HG03520 (cell line): ENCODE measurements around the gene XYLB.

ENCODE experiments used
- ATAC-seq: cut with Tn5 transposase; IDR thresholded peaks from one replicate; pipeline ENCODE4 v1.9.1; 2021; ENCODE audit warnings: mild to moderate bottlenecking, moderate library complexity; ENCODE audit not compliant: unreplicated experiment

XYLB gene

DNA sequence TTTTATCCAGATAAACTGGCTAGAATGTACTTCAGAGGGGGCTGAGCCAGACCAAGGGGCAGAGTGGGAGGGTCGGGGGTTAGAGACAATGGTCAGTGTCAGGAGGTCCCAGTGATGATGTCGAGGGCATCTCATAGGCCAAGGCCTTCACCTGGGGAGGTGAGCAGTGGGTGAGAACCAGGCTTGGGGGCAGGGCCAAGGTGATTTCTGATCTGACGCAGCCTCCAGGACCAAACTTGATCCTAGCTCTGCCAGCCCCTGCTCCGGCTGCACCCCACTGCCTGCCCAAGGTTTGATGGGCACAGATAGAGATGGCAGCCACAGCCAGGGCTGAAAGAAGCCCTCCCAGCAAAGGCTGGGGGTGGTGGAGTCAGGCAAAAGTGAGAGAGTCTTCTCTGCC, 14.9 kb downstream of the XYLB start:
- no peak for ATAC-seq

DNA sequence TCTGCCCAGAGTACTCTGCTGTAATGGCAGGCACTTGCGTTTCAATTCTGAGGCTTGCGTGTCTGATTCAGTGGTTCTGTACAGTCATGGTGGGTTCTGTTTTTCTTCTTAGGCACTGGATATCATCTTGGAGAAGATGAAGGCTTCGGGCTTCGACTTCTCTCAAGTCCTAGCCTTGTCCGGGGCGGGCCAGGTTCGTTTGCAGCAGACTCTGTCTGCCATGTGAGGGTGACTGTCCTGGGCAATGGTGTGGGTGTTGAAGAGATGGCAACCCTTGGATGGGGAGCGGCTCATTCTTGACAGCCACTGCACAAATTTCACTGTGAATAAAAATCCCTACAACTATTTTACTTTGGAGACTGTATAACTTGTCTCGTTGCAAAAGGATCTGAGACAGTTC, 16.2 kb downstream of the XYLB start:
- no peak for ATAC-seq

DNA sequence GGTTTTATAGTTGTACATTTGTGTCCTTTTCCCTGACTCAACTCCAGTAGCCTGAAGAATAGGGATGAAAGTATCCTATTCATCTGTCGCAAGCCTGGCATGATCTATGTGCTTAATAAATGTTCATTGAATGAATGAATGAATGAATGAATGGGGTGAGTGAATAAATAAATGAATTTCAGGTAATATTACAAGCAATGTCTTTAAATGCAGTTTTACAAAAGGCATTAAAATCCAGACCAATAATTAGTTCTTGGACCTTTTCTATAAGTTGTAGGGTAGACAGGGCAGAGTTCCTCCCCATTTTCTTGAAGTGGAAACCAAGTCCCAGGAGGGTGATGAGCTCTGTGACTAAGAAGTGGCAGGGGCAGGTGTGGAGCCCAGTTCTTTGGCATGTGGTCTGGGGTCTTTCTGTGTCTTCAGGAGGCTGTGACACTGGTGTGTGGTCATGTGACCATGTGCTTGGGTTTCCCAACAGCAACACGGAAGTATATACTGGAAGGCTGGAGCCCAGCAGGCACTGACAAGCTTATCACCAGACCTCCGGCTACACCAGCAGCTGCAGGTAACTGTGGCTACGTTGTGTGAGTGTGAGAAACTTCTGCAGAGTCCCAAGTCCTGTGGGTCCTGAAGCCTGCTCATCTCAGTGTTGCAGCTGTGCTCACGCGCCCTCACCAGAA, 18.3 kb downstream of the XYLB start:
- ATAC-seq, result no peak

DNA sequence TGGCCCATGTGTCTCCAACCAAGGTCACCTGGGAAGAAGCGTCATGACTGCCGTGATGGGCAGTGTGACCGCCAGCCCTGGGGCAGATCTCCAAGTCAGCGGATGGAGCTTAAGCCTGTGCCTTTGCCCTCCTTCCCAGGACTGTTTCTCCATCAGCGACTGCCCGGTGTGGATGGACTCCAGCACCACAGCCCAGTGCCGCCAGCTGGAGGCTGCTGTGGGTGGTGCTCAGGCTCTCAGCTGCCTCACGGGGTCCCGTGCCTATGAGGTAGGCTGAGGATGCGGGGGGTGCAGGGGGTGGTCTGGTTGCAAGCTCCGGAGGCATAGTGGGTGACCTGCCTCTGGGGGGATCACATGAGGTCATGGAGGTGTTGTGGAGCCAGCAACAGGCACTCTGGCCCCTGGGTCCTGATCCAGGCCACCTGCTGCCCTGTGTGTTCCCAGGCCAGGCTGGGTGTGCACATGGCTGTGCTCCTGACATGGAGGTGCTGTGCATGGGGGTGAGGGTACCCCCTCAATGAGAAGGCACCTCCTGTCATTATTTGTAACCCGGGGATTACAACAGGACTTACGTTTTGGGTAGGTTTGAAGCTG, 19.0 kb downstream of the XYLB start:
- no peak for ATAC-seq

DNA sequence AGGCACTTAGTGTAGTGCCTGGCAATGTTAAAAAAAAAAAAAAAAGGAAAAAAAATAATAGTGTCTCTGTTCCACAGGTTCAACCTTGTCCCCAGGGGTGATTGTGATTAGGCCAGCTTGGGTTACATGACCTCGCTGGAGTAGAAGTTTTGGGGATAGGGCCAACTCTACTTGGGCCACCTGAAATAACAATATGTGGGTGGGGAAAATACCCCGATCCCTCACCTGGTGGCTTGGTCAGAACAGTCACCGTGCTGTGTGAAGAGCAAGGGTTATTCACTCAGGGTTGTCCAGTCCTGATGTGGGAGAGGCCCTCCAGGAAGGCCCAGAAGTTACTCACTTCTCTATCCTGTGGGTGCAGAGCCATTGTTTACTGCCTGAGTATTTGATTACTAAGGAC, 19.5 kb downstream of the XYLB start:
- no peak for ATAC-seq

DNA sequence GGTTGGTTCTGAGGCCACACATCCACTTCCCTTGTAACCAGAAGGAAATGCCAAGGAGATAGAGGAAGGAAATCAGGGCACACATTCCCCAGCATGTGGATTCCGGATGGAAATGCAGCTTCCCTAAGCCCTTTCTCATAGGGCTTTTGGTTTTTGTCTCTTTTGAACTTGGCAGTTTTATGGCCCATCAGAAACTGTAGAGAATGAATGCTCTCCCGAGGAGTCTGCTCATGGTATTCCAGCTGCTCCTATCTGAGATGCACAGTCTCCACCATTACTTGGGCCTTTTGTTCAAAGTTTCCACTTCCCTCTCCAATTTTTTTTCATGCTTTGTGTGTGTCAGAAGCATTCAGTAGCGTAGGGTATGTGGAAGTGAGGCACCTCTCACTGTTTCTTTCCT, 21.2 kb downstream of the XYLB start:
- no peak for ATAC-seq

DNA sequence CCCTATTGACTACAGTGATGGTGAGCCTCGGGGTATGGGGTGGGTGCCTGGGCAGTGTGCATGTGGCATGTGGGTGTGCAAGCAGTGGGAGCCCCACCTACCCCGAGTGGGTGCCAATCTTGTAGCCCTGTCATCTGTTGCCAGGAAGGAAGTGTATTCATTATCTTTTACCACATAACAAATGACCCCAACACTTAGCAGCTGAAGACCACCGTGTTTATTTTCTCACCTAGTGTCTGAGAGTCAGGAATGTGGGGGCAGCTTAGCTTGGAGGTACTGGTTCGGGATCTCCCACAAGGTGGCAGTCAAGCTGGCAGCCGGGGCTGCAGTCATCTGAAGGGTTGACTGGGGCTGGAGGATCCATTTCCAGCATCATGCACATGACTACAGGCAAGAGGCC, 21.7 kb downstream of the XYLB start:
- no peak for ATAC-seq

DNA sequence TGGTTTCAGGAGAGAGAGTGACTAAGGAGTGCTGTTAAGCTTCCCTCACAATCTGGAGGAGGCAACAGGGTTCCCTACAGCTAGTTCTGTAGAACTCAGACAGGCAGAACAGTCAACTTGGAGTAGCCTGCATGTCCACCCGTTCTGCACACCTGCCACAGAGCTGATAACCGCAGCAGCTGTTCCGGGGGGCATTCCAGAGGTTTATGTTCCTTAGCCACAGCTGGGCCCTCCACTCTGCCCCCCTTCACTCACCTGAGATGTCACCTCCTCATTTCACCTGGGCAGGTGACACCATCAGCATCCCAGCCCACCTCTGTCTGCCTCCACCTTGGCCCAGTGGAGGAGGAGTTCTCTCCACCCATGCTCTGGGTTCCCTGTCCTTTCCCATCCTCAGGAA, 22.6 kb downstream of the XYLB start:
- ATAC-seq, result no peak

DNA sequence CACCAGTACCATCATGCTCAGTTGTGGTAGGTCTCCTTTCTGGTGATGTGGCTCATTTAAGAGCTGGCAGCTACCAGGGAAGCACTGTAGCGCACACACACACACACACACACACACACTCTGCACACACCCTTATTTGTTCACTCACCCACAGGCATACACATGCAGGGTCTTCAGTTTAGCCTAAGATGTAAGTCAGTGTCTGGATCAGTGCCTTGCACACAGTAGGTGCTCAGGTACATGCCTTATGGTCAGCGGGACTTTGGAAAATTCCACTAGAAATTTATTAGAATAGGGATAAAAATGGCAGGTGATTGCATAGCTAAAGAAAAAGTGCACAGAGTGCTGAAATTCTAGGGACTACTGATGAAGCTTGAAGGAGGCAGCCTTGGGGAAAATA, 23.6 kb downstream of the XYLB start:
- no peak for ATAC-seq

DNA sequence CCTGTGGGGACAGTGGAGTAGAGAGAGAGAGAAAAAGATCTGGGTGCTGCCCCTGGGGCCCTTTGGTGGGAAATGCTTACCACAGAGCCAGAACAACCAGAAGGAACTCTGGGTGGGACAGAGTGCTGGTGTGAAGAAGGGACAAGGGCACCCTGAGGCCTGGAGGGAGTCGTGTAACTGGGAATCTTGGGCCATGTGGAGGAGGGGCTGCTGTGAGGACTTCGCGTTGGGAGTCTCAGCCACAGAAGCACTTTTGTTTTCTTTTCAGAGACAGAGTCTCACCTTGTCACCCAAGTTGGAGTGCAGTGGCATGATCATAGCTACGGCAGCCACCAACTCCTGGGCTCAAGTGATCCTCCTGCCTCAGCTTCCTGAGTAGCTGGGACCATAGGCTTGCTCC, 24.3 kb downstream of the XYLB start:
- ATAC-seq, result no peak

DNA sequence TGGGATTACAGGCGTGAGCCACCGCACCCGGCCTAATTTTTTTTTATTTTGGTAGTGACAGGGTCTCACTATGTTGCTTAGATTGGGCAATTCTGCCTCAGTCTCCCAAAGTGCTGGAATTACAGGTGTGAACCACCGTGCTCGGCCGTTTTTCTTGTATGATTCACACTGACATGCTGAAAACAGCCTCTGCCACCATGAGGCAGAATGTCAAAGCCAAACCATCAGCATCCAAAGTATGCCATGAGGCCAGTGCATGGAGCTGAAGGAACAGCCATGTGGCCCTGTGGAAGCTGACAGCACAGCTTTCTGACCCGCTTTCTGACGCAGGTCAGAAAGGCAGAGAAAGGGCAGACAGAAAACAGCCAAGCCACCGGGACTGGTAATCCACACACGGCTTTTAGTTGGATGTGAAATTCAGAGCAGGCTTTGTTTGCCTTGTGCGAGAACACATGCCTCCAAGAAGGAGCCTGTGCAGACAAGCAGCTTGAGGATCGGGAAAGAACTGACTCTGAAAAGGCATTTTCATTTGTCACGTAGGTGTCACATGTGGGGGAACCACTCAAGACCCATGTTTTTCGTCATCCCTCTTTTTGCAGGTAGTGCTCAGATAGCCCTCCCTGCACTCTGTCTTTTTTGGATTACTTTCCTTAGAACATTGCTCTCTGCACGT, 25.1 kb downstream of the XYLB start:
- ATAC-seq, result no peak

DNA sequence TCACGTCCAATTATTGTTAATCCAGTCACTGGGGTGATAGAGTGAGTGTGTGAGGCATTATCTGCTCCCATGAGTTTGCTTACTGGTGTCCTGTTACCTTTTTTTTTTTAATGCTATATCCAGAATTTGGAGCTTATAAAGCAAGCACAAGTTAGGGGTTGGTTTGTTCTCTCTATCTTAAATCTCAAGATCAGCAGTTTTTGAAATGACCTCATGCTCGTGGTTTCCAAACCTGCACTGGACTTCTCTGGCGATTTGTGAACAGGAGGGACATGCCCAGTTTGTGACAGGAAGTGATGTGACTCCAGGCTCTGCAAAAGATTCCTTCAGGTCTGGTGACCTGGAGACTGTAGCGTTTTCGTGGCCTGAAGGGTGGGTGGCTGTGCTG, 25.6 kb downstream of the XYLB start:
- ATAC-seq, result no peak

DNA sequence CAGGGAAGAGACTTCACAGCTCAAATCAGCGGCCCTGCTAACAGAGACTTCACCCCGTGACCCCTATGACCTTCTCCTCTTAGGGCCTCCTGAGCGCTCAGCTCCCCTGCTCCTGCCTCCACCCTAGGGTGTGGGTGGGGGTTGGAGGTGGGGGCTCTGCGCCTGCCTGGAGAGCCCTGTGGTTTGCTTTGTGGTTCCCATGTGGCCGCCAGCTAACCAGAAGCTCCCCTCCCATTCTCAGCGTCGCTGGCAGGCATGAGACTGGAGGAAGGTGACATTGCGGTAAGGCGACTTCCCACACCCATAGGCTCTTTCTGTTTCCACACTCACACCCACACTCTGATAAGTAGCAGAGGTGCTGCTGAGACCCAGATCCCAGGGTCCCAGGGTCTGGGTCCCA, 27.6 kb downstream of the XYLB start:
- ATAC-seq, result no peak

DNA sequence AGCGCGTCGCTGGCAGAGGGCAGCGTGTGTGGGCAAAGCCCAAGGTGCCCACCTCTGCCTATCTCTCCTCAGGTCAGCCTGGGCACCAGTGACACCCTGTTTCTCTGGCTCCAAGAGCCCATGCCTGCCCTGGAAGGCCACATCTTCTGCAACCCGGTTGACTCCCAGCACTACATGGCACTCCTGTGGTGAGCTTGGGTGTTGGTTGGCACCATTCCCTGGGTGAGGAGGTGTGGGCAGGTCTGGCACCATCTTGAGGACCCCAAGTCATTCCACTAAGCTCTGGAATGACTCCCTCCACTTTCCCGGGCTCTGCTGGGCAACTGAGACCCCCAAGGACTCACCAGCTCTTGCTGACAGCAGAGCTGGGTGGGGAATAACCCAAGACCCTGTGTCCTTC, 28.5 kb downstream of the XYLB start:
- ATAC-seq, result no peak

DNA sequence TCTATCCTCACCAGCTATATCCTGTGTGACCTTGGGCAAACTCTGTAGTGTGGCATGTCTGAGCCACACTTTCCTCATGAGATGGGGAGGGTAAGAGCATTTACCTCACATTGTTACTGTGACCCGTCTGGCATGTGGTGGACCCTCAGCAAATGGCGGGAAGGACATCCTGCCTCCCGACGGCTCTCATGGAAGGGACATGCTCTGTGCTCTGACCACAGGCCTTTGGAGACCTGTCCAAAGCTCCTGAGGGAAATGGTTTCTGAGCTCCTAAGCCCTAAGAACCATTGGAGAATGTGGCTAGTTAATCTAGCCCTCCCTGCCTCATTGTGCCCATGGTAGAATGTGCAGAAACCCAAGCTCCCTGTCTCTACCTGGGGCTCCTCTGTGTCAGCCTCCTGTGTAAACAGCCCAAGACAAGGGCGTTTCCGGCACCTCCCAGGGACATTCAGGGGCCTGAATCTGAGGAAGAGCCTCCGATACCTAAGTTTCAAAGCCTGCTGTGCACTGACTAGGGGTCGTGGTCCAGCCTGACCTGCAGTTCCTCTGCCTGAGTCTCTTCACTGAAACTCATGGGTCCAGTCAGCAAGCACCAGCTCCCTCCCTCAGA, 29.0 kb downstream of the XYLB start:
- no peak for ATAC-seq

DNA sequence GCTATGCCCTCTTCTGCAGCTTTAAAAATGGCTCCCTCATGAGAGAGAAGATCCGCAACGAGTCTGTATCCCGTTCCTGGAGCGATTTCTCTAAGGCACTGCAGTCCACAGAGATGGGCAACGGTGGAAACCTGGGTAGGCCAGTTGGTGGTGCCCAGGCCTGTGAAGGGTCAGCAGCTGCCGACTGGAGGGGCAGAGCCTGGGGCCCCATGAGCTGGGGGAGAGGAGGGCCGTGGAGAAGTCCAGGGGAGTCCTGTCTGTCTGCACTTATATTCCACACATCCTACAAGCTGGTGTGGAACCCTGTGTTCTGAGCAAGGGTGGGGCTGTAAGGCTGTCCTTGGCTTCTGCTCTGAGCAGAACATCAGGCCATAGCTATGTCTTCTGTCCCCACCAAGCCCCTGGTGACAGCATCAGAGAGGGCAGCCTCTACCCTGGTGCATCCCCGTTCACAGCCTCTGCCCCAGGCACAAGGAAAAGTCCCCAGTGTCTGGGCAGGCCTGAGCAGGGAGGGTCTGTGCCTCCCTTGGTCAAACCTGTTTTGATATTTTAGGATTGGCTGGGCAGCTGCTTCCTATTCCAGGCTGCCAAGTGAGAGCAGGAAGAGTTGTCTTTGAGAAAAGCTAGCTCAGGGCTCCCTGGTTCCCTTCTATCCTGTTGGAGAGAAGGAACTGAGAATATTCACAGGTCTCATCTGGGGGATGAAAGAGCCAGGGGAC, 29.7 kb downstream of the XYLB start:
- no peak for ATAC-seq

DNA sequence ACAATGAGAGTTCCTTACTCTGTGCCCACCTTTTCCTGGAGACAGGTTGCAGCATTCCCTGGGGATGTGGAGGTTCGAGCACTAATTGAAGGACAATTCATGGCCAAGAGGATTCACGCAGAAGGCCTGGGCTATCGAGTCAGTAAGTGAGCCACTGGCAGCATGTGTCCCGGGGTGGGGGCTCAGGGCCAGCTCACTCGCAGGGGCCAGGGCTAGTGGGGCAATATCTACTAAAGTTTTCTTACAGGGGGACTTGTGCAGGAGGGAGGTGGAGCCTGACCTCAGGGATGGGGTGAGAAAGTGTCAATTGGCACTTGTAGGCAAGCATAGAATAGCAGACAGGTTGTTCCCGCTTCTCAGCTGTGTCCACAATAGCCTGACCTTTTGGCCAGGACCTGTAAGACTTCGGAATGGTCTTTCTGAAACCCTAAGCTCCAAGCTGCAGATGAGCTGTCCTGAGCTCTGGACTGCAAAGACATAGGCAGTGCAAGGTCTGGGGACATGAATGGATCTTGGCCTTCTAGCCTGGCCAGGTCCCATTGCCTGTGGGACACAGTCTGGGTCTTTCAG, 32.7 kb downstream of the XYLB start:
- ATAC-seq, result no peak

DNA sequence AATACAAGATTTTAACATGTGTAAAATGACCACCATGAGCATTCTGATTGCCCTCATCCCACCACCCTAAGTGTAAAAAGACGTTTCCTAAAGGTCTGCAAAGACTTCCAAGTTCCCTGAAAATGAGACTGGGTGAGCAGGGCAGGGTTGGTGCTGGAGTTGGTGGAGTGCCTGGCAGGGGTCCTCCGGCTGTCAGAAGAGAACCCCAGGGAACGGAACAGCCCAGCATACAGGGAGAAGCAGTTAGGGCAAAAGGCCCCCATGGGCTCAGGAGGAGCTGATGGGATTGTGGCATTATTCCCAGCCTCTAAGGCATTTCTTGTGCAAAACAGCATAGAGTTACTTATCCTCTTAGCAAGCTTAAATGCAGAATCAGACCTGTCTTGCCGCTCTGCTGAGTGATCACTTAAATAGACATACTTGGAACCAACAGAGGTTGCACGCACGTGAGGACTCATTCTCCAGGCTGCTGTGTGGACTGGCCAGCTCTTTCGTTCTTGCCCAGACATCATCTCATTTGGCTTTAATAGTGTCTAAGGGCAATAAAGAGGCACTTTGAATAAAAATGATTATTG, 36.0 kb downstream of the XYLB start:
- ATAC-seq, result no peak

DNA sequence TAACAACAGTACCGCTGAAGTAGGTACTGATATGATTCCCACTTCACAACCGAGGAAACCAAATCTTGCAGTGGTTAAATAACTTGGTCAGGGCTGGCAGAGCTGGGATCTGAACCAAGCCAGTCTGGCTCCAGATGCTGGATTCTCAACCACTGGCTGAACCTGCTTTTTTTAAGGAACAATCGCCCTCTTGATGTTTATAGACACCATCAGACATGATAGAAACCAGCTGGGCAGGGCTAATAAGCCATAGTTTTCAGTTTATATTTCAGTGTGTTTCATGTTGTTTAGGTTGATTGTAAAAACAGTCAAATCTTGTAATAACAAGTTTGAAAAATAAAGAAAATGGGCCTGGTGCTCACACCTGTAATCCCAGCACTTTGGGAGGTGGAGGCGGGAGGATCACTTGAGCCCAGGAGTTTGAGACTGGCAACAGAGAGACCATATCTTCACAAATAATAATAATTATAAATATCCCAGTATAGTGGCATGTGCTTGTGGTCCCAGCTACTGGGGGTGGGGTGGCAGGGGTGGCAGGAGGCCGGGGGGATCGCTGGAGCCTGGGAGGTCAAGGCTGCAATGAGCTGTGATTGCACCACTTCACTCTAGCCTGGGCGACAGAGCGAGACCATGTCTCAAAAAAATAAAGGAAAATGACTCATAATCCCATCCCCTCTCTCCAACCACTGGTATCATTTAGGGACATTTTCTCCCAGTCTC, 36.7 kb downstream of the XYLB start:
- no peak for ATAC-seq
